GM18519 (cell line): ENCODE measurements around the gene TCAF1.
"Not testable (repeated sequence)": the region's sequence is repeated elsewhere in the genome, so short reads cannot be mapped to it uniquely, and the experiment has no call there.

Source experiments
- ATAC-seq: cut with Tn5 transposase; IDR thresholded peaks from one replicate; pipeline ENCODE4 v1.9.1; 2021; ENCODE audit warnings: mild to moderate bottlenecking, moderate library complexity; ENCODE audit not compliant: unreplicated experiment, low FRiP score

TCAF1 gene

DNA sequence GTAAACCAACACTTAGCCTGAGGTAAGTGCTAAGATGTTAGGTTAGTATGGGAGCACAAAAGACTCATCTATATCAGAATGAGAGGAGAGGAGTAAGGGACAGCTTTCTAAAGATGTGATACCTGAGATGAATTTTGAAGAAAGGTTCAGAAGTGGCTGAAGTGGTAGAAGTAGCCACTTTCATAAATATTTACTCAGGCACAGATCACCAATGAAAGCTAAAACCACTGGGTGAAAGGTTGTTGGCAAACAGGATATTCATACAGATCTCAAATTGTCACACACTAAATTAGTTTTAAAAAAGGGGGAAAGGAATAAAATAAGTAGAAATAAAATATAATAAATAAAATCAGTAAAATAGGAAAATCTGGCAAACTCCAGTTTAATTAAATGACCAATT lies 30.4 kb downstream of the TCAF1 start:
- not testable (repeated sequence) for ATAC-seq

DNA sequence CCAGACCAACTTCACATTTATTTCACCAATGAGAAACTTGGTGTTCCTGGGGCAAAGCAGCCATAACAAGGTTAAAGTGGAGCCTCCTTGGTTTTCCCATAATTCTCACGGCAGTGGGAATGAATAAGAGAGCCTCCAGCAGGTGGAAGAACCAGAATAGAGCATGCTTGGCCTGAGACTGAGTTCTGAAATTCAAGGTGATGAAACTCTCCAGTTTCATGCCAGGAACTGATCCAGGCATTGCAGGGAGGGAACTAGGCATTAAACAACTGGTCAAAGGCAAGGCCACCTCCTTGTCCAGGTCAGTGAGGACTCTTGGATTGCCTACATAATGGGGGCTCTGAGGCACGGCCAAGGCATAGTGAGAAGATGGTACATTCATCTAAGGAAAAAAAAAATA lies 44.0 kb downstream of the TCAF1 start:
- ATAC-seq = not testable (repeated sequence)

DNA sequence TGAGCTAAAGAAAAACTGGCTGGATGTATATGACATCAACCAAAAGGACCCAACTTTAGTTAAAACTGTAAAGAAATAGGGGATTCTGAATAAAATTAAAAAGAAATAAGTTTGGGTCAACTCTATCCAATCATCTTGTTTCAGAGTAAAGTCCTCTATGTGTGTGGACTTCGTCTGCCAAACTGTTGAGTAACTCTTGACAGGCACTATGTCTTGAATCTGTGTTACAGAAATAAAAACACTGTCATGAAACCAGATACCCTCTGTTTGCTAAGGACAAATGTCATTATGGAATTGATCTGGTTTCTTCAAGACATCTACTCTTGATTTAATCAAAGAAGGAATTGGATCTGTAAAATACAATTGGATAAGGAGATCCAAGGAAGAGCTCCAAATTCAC lies 46.5 kb downstream of the TCAF1 start:
- not testable (repeated sequence) for ATAC-seq

DNA sequence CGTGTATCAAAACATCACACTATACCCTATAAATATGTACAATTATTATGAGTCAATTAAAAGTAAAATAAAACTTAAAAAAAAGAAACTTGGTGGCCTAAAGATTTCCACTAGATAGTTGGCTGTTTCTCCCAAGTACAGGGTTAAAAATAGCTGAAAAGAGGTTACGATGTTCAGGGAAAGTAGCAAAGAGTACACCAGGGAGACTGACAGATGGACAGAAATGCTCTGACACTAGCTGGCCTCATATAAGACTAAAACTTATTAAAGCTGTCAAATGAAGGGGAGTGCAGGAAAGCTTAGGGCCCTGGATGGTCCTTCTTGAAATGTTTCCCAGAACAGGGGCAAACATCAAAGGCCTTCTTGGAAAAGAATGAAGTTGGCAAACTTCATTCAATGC lies 51.3 kb downstream of the TCAF1 start:
- no peak for ATAC-seq

DNA sequence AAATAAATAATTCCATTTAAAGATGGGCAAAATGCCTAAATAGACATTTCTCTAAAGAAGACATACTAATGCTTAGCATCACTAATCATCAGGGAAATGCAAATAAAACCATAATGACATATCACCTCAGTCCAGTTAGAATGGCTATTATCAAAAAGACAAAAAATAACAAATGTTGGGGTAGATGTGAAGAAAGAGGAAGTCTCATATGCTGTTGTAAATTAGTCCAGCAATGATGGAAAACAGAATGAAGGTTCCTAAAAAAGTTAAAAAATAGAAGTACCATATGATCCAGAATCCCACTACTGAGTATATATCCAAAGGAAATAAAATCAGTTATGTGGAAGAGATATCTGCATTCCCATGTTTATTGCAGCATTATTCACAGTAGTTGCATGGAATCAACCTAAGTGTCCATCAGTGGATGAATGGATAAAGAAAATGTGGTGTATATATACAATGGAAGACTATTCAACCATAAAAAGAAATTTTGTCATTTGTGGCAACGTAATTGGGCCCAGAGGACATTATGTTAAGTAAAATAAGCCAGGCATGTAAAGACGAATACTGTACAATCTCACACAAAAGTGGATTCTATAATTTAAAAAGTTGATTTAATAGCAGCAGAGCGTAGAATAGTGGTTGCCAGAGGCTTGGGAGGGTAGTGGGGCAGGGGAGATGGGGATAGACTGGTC lies 52.0 kb downstream of the TCAF1 start:
- ATAC-seq = no peak

DNA sequence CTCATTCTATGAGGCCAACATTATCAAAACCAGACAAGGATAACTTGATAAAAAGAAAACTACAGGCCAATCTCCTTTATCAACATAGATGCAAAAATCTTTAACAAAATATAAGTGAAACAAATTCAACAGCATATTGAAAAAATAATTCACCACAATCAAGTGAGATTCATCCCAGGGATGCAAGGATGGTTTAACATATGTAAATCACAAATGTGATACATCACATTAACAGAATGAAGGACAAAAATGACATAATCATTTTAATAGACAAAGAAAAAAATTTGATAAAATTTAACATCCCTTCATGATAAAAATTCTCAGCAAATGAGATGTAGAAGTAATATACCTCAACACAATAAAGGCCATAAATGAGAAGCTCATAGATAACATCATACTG lies 53.8 kb downstream of the TCAF1 start:
- no peak for ATAC-seq

DNA sequence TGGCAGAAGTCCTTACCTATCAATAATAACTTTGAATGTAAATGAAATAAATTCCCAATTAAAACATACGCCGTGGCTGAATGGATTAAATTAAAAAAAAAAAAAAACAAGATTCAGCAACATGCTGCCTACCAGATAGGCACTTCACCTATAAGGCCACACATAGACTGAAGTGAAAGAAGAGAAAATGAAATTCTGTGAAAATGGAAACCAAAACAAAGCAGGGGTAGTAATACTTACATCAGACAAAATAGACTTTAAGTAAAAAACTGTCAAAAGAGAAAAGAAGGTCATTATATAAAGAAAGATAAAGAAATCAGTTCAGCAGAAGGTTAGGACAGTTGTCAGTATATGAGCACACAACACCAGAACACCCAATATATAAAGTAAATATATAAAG lies 55.3 kb downstream of the TCAF1 start:
- no peak for ATAC-seq

DNA sequence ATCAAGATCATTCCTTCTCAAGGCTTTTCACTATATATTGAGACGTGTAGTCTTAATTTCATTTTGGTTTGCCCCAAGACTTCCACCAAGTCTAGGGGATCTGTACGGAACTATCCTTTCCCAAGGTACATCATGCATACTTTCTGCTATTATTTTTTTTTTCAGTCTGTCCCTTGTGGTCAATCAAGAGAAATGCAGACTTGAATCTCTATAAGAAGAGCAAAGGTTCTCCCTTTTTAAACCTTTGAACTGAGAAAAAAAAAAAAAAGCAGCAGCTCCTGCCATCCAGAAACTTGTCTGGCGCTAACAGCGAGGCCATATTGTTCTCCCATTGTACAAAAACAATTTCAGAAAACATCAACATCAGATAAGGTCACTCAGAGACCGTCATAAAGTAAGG lies 60.3 kb downstream of the TCAF1 start:
- ATAC-seq = not testable (repeated sequence)

DNA sequence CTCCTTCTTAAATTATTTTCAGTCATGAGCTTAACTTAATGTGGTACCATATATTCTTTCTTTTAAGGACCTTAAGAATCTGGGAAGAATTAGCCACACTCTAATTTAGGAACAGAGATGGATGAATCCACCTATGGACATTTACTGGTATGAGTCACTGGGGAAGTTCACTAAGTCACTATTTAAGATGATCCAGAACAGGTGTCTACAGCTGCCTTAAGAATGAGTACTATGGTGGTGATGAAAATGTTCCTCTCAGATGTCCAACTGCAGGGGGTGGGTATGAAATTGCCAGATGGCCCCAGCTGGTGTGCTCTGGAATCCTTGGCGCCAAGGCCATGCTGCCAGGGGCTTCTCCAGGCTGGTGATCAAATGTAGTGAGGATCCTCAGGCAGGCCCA lies 61.9 kb downstream of the TCAF1 start:
- not testable (repeated sequence) for ATAC-seq

DNA sequence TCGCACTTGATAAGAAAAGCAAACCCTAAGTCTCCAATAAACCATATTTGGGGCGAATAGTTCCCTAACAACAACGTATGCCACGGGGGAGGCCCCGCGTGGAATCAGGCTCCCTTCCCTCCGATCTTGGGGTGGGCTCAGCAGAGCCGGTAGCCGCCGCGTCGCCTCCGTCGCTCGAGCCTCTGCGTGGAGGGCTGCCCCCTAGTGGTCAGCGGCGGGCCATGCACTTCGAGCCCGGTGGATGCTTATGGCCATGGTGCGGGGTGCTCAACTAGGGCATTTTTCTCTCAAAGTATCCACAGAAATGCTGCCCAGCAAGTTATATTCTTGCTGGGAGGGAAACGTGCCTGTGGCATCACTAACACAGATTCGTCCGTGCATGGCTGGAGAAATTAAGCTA lies 64.8 kb downstream of the TCAF1 start:
- ATAC-seq = peak; percentile 43

DNA sequence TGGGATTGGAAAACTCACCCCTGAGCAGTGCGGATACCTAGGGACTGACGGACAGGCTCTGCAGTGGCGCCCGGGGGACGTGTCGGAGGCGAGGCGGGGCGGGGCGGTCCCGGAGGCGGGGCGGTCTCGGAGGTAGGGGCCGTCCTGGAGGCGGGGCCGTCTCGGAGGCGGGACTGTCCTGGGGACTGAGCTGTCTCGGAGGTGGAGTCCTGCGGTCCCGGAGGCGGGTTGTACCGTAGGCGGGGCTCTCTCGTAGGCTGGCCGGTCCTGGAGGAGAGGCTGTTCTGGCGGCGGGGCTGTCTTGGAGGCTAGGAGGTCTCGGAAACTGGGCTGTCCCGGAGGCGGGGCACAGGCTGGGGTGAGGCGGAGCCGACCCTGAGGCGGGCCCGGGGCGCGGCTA lies 65.4 kb downstream of the TCAF1 start:
- peak; percentile 84 for ATAC-seq

DNA sequence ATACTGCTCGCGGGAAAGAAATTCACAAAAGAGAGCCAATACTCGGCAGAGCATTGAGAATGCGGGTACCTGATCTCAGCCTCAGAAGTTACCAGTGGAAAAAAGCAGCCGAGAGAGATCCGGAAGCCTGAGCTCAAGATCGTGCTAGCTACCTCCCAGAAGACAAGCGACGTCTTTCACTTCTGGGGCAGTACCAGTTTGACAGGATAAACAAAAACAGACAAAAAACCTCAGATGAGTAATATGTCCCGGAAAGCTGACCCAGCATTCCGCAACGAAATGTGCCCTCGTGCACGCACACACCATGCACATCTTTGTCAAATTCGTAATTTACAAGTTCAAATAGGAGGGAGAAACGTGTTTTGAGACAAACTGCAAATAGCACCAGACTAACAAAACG lies 65.9 kb downstream of the TCAF1 start:
- peak; percentile 32 for ATAC-seq

DNA sequence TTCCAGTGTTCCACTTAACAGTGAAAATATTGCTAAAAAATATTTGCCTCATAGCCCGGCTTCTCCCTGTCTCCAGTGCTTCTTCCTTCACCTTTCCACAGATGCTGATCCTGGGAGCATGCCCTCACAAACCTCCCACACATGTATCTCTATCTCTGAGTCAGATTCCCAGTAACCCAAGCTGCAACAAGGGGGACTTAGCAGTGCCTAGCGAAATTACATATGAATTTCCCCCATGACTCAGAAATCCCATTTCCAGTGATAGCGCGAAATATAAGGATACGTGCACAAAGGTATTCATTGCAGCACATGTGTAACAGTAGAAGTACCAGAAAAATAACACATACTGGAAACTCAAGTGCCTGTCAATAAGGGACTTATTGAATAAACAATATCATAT lies 75.4 kb downstream of the TCAF1 start:
- ATAC-seq = not testable (repeated sequence)

DNA sequence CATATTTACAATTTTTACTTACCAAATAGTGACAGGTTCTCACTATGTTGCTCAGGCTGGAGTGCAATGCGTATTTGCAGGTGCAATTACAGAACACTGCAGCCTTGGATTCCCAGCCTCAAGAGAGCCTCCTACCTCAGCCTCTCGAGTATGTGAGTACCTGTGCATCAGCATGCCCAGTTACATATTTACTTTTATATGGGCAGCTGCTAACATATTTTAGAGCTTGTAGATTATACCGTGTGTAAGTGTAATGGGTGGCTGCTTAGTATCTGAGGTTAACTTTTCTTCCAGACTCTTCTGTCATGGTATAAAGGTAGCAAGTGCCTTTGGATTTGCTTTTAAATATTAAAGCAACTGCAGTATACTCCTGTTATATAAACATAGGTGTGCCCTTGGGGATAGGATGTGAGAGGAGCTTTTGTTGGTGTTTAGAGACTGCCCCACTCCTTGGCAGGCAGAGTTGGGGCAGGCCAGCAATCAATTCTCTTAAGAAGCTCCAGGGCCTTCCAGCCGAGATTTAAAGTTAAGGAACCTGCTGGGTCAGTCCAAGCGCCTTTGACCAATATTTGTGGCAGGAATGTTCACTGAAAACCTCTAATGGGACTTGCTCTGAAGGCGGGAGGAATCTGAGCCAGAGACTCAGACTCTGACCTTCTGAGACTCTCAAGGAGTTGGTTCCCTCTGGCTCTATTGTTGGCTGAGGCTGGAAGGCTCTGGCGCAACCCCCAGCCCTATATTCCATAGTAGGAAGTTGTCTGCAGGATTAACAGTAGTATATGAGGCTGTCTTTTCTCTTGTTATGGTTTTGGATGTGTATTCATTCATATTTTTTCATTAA lies 77.5 kb downstream of the TCAF1 start:
- ATAC-seq = not testable (repeated sequence)

DNA sequence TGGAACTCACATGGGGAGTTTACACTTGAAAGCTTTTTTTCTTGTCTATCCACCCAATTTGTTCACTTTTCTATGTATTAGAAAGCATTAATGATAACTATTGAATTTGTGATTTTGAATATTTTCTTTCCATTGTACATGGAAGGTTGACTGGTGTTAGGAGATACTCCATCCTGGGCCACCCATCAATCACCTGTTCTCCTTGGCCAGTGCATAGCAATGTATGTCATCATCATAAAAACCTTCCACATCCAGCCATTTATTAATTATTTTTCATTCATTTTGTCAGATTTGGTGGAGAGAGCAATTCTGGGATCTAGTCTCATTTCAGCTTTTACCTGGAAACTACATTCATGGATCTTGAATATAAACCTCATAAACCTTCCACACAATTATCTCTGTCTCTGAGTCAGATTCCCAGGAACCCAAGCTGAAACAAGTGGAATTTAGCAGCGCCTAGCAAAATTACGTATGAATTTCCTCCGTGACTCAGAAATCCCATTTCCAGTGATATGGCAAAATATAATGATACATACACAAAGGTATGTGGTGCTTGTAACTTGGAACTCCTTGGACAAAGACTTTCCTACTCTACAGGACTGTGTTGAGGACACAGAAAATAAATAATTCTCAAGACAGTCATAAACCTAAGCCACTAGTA lies 78.2 kb downstream of the TCAF1 start:
- not testable (repeated sequence) for ATAC-seq

DNA sequence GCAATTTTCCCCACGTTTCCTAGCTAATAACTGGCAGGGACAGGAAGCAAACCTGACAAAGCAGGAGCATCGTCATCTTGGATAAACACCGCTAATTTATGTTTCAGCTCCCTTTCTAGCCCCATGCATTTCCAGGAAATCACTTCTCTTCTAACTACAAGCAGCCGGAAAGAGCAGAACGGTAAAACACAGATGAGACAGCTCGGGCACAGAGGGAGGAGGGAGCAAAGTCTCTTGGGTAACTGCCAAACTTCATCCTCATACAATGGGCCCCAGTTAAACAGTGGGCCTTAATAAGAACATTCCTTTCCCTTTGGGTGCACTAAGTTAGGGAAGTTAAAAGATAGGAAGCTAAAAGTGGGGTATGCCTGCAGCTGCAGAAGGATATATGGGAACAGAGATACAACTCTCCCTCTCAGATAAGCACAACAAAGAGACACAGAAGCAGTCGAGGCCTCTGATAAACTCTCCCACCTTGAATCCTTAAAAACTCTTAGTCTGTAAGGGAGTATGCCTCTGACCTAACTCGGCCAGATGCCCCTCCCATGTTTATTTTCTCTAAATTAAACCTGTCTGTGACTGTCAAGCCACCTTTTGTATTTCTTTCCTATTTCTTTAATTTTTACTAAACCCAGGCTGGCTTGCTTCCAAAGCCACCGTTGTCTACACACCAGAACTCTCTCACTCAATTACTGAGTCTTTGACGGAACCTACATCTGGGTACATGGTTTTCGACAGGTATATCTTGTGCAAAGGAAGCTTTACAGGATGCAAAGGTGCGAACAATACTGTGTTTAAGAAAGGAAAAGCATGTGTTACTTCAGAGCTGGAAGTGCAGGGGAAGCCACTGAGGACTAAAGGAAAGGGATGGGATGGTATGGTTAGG lies 80.3 kb downstream of the TCAF1 start:
- ATAC-seq = not testable (repeated sequence)

DNA sequence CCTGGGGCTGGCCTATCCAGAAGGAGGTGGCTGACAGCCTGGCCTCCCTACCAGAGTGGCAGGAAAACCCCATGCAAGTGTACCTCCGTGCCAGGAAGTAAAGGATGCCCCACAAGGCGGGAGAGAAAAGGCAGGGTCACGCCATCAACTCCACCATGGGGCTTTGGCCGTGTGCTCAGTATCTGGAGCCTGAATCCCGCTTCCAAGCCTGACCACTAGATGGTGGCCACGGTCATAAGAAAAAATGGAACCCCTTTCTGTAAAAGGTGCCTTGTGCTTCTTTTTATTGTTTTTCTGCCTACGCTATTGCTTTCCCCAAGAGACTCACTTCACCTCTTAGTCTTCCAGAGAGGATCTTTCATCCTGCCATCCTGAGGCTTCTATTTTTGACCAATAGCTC lies 84.1 kb downstream of the TCAF1 start:
- not testable (repeated sequence) for ATAC-seq

DNA sequence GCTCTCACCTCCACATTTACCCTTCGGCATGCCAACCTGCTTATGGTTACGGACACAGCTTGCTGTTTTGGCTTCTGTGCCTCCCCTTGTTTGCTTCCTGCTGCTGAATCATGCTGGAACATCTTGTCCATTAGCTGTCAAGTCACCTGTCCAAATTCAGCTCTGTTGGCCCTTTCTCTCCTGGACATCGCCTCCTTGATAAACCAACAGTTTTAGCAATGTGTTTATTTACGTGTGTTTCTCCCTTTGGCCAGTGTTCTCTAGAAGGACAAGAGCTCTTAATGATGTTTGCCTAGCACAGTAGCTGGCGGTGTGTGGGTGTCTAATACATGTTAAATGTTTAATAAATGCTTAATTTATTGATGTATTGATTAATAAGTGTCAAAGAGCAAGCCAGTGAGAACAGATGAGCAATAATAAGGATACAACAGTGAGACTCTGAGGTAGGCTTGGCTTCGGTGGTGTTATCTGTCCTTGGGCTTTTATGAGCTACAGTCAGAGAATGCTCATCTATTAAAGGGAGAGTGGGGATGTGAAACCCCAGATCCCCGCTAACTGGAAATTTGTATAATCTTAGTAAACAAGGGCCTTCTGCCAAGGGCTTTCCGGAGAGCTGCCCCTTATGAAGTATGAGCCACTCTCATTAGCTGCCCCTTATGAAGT lies 85.4 kb downstream of the TCAF1 start:
- not testable (repeated sequence) for ATAC-seq

DNA sequence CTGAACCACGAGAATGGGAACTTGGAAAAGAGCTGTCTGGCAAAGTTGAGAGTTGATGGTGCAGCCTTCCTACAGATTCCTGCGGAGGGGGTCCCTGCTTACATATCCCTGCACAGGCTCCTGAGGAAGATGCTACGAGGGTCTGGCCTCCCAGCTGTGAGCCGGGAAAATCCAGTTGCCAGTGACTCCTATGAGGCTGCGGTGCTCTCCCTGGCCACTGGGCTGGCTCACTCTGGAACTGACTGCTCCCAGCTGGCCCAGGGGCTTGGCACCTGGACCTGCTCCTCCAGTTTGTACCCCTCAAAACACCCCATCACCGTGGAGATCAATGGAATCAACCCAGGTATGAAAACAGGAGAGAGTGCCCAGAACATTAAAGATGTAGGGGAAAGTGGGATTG lies 91.3 kb downstream of the TCAF1 start:
- ATAC-seq = not testable (repeated sequence)

DNA sequence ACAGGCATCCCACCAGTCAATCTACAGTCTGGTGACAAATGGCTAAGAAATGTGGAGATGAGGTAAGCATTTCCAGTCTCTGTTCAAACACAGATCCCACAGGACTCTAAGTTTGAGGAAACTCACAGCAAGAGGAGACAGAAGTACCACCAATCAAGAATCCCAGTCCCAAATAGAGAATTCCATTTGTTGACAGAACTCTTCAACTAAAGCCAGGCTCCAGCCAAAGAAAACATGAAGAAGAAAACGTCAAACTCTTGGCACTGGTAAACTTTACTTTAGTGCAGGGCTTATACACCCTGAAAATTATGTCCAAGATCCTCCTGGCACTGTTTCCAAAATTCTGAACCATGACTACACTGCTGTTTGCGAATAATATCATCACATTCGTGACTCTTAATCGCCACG lies 95.3 kb downstream of the TCAF1 start:
- not testable (repeated sequence) for ATAC-seq
